RWPE2 (cell line): ENCODE data around the gene MCF2L.
"Not testable (repeated sequence)": the region's sequence is repeated elsewhere in the genome, so short reads cannot be mapped to it uniquely, and the experiment has no call there.

Experiments used
- ATAC-seq: fragments of 200-7000 bp; cut with Tn5 transposase; 3 replicates; pipeline ENCODE4 v1.9.1; 2021; ENCODE audit warnings: low read depth
- DNase-seq: peaks from one replicate; pipeline ENCODE4 v3.0.0-alpha.2; 2020; ENCODE audit warnings: low spot score
- H3K27ac ChIP-seq: fragments of 450-650 bp; 2 replicates; pipeline ENCODE4 v1.5.1; 2017; ENCODE audit warnings: mild to moderate bottlenecking; ENCODE audit not compliant: poor library complexity, severe bottlenecking
- H3K27me3 ChIP-seq: fragments of 250-450 bp; sonication (Bioruptor Pico); 2 replicates; pipeline ENCODE4 v1.5.1; 2021; ENCODE audit warnings: mild to moderate bottlenecking, moderate library complexity; ENCODE audit not compliant: insufficient read depth, poor library complexity, severe bottlenecking
- H3K36me3 ChIP-seq: fragments of 250-450 bp; sonication (Bioruptor Pico); 2 replicates; pipeline ENCODE4 v1.5.1; 2020; ENCODE audit warnings: low read depth, mild to moderate bottlenecking, moderate library complexity
- H3K4me1 ChIP-seq: fragments of 250-450 bp; sonication (Bioruptor Pico); 2 replicates; pipeline ENCODE4 v1.5.1; 2021; ENCODE audit warnings: mild to moderate bottlenecking, moderate library complexity; ENCODE audit not compliant: insufficient read depth, poor library complexity, severe bottlenecking
- H3K4me3 ChIP-seq: fragments of 250-450 bp; sonication (Bioruptor Pico); 2 replicates; pipeline ENCODE4 v1.5.1; 2021; ENCODE audit warnings: mild to moderate bottlenecking, moderate library complexity; ENCODE audit not compliant: severe bottlenecking
- H3K9me3 ChIP-seq: fragments of 250-450 bp; sonication (Bioruptor Pico); 2 replicates; pipeline ENCODE4 v1.5.1; 2021; ENCODE audit warnings: mild to moderate bottlenecking, moderate library complexity; ENCODE audit not compliant: severe bottlenecking
- TF ChIP-seq, protein P1 (sequence below): fragments of 450-650 bp; IDR thresholded peaks from one replicate; pipeline ENCODE4 v1.5.1; 2017; ENCODE audit warnings: mild to moderate bottlenecking, moderate library complexity; ENCODE audit not compliant: poor library complexity, severe bottlenecking

MCF2L gene

GRCh38 chr13:113110048-113110851 lies 141.2 kb downstream of the MCF2L start:
- TF ChIP-seq, protein P1, sequence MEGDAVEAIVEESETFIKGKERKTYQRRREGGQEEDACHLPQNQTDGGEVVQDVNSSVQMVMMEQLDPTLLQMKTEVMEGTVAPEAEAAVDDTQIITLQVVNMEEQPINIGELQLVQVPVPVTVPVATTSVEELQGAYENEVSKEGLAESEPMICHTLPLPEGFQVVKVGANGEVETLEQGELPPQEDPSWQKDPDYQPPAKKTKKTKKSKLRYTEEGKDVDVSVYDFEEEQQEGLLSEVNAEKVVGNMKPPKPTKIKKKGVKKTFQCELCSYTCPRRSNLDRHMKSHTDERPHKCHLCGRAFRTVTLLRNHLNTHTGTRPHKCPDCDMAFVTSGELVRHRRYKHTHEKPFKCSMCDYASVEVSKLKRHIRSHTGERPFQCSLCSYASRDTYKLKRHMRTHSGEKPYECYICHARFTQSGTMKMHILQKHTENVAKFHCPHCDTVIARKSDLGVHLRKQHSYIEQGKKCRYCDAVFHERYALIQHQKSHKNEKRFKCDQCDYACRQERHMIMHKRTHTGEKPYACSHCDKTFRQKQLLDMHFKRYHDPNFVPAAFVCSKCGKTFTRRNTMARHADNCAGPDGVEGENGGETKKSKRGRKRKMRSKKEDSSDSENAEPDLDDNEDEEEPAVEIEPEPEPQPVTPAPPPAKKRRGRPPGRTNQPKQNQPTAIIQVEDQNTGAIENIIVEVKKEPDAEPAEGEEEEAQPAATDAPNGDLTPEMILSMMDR, result no peak
- DNase-seq (peak; percentile 41), ATAC-seq (peak; percentile 59; the same call in 2 of the 3 replicates)
- Histone ChIP-seq H3K4me1 (no peaks in the 10 kb centered on the region), H3K27ac (no peak overlapping the region), H3K9me3 (no peaks in the 10 kb centered on the region), H3K36me3 (no peaks in the 10 kb centered on the region), H3K4me3 (no peak overlapping the region), H3K27me3 (peaks cover 19% of the 10 kb centered on the region)

GRCh38 chr13:113110852-113111315 lies 141.9 kb downstream of the MCF2L start:
- TF ChIP-seq, protein P1, result no peak
- H3K4me3 ChIP-seq, result no peak overlapping the region
- H3K27ac ChIP-seq, result no peak overlapping the region
- no peaks in the 10 kb centered on the region for H3K4me1 ChIP-seq
- ATAC-seq, result no peak
- peak; percentile 41 for DNase-seq
- no peaks in the 10 kb centered on the region for H3K9me3 ChIP-seq
- no peaks in the 10 kb centered on the region for H3K36me3 ChIP-seq
- H3K27me3 ChIP-seq, result peaks cover 19% of the 10 kb centered on the region

DNA sequence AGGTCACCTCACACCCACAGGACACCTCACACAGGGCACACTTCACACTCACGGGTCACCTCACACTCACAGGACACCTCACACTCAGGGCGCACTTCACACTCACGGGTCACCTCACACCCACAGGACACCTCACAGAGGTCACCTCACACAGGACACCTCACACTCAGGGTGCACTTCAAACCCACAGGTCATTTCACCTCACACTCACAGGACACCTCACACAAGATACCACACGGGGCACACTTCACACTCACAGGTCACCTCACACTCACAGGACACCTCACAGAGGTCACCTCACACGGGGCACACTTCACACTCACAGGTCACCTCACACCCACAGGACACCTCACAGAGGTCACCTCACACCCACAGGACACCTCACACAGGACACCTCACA lies 142.8 kb downstream of the MCF2L start:
- not testable (repeated sequence) for H3K4me3 ChIP-seq, H3K36me3 ChIP-seq, DNase-seq, H3K4me1 ChIP-seq, H3K27ac ChIP-seq, H3K9me3 ChIP-seq, ATAC-seq
- peaks cover 19% of the 10 kb centered on the region for H3K27me3 ChIP-seq

DNA sequence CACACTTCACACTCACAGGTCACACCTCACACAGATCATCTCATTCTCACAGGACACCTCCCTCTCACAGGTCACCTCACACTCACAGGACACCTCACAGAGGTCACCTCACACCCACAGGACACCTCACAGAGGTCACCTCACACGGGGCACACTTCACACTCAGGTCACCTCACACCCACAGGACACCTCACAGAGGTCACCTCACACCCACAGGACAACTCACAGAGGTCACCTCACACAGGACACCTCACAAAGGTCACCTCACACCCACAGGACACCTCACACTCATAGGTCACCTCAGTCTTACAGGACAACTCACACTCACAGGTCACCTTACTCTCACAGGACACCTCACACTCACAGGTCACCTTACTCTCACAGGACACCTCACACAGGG lies 143.5 kb downstream of the MCF2L start:
- H3K27me3 ChIP-seq, result peaks cover 19% of the 10 kb centered on the region
- H3K4me3 ChIP-seq, H3K9me3 ChIP-seq, ATAC-seq, DNase-seq, H3K27ac ChIP-seq, H3K36me3 ChIP-seq, H3K4me1 ChIP-seq: not testable (repeated sequence)

DNA sequence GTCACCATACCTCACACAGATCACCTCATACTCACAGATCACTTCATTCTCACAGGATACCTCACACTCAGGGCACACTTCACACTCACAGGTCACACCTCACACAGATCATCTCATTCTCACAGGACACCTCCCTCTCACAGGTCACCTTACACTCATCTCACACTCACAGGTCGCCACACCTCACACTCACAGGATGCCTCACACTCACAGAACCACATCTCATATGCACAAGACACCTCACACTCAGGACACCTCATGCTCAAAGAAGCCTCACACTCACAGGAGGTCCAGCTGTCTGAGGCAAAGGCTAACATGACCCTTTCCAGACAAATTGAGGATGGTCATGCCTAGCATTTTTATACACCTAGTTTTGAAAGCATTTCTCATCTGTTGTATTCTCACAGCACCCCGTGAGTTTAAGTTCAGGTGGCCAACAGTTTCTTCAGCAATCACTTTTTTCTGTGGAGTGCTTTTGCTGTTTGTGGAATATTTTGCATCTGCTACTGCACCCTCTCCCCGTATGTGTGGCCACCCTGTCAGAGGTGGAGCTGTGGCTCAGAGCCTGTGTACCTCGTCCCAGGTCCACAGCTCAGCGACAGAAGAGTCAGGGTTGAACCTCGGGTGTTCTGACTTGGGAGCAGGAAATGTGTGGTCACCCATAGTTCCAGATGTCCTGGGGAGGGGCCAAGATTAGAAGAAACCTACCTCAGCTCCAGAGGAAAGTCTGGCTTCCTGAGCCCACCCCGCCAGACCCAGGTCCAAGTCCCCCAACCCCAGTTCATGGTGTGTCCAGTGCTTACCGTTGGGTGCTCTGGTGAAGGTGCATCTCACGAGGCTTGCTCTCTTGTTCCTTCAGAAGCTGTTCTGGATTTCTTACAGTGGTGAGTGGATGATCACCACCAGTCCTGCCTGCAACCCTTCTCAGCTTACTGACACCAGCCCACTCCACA lies 144.2 kb downstream of the MCF2L start:
- TF ChIP-seq, protein P1, result no peak
- H3K4me1 ChIP-seq, result no peaks in the 10 kb centered on the region
- no peaks in the 10 kb centered on the region for H3K9me3 ChIP-seq
- no peak overlapping the region for H3K27ac ChIP-seq
- DNase-seq (no peak), ATAC-seq (no peak)
- peaks cover 19% of the 10 kb centered on the region for H3K27me3 ChIP-seq
- no peak overlapping the region for H3K4me3 ChIP-seq
- H3K36me3 ChIP-seq, result no peaks in the 10 kb centered on the region
